T-helper 2 cell (primary cell): ENCODE measurements around the gene TUFT1.
A peak's percentile ranks its signal among the peaks of the same experiment; 100 is the strongest.
"Not testable (repeated sequence)": the region's sequence is repeated elsewhere in the genome, so short reads cannot be mapped to it uniquely, and the experiment has no call there.

Source experiments
- DNase-seq, 5 experiments: peaks; one replicate each; pipeline versions ENCODE4 v3.0.0 to v3.0.0-alpha.2; 2012 to 2022

The TUFT1 gene

GRCh38 chr1:151581921-151582320 is 41.8 kb downstream of the TUFT1 start:
- DNase-seq = no peak

GRCh38 chr1:151583796-151584195 is 43.7 kb downstream of the TUFT1 start:
- no peak for DNase-seq

- DNase-seq = no peak
Measured at GRCh38 chr1:151584278-151584677, 44.2 kb downstream of the TUFT1 start.

GRCh38 chr1:151584780-151585179 is 44.7 kb downstream of the TUFT1 start:
- DNase-seq = no peak

GRCh38 chr1:151585622-151586021 is 45.5 kb downstream of the TUFT1 start:
- no peak for DNase-seq

GRCh38 chr1:151590961-151591360 is 50.9 kb downstream of the TUFT1 start:
- DNase-seq = no peak

GRCh38 chr1:151593730-151594129 is 53.6 kb downstream of the TUFT1 start:
- no peak for DNase-seq

- peak; percentile 62 to 84 (median 76) for DNase-seq
Measured at GRCh38 chr1:151594143-151594625, 54.1 kb downstream of the TUFT1 start.

- DNase-seq = no peak
Measured at GRCh38 chr1:151596166-151596953, 56.3 kb downstream of the TUFT1 start.

- DNase-seq = not testable (repeated sequence)
Measured at GRCh38 chr1:151602550-151602949, 62.4 kb downstream of the TUFT1 start.

GRCh38 chr1:151604291-151604690 is 64.2 kb downstream of the TUFT1 start:
- no peak for DNase-seq

GRCh38 chr1:151606384-151606783 is 66.3 kb downstream of the TUFT1 start:
- no peak for DNase-seq

- DNase-seq = no peak
Measured at GRCh38 chr1:151606857-151607256, 66.7 kb downstream of the TUFT1 start.

- DNase-seq = no peak
Measured at GRCh38 chr1:151610142-151610541, 70.0 kb downstream of the TUFT1 start.

GRCh38 chr1:151611288-151611790 is 71.2 kb downstream of the TUFT1 start:
- no peak for DNase-seq

- peak; percentile 71 to 94 (median 80) for DNase-seq
Measured at GRCh38 chr1:151611832-151612500, 71.9 kb downstream of the TUFT1 start, which contains the start of gene SNX27. Gene SNX27 (plus strand): TSS chr1:151612050. CDS start chr1:151612202, 152 bp downstream.

GRCh38 chr1:151612501-151613281 is 72.6 kb downstream of the TUFT1 start:
- peak in 2 of 5 experiments; percentile 4 to 36 for DNase-seq

GRCh38 chr1:151613282-151613780 is 73.2 kb downstream of the TUFT1 start:
- DNase-seq = no peak

- DNase-seq = no peak
Measured at GRCh38 chr1:151615711-151616504, 75.8 kb downstream of the TUFT1 start.

- DNase-seq = no peak
Measured at GRCh38 chr1:151616505-151616849, 76.4 kb downstream of the TUFT1 start.

- no peak for DNase-seq
Measured at GRCh38 chr1:151618003-151618402, 77.9 kb downstream of the TUFT1 start.

GRCh38 chr1:151618470-151618869 is 78.4 kb downstream of the TUFT1 start:
- DNase-seq = no peak
